Heart left ventricle (tissue), 13 donors: Measurements from ENCODE around the gene SFXN4.

ENCODE experiments used
- CTCF ChIP-seq, 12 donors: fragments of 200-600 bp; sonication (generic) in 4 of 12; IDR thresholded peaks; one replicate each; pipeline versions ENCODE4 v1.5.0 to v1.8.0; 2018 to 2022; ENCODE audit warnings: antibody characterized with exemption in 12 of 12, mild to moderate bottlenecking in 5 of 12
- POLR2A ChIP-seq, 2 donors: fragments of 450-650 bp; IDR thresholded peaks; one replicate each; pipeline ENCODE4 v1.6.1; 2017; ENCODE audit warnings: antibody characterized with exemption in 2 of 2, mild to moderate bottlenecking in 2 of 2, moderate library complexity in 2 of 2
- donor health status: ischemic (EF 13 %, LVEDD 7.1; RV severe dilation, severe dysfunction).
- donor health status: DM: no; HTN: yes; CAD: no.
- donor health status: DM: no; HTN: no; CAD: no.
- donor health status: ischemic (EF 25% LVEDD 6.9; RV normal size, moderate dysfunction).
- donor health status: ischemic (EF 25% LVEDD 5.7; RV mildly dilated, moderate dysfunction).
- donor health status: ischemic (EF 35%, LVEDD 5.7; RV mildly dilated, moderate dysfunction).
- donor health status: nonischemic (EF 11% LVEDD 7.7; RV severe dilation, severe dysfunction).
- donor health status: DM: yes; HTN: yes; CAD: no.
- donor health status: PGD.
- donor health status: ischemic (EF 29% LVEDD 5.4; RV normal size, mild dysfunction).
- donor health status: nonischemic (EF 23%, LVEDD 6.1; RV moderate dilation, normal function).

GRCh38 chr10:119101366-119102098, 64.0 kb downstream of the SFXN4 start:
- TF ChIP-seq CTCF (IDR thresholded peaks at IDR 0.05), result no peak
- no peak for TF ChIP-seq POLR2A (IDR thresholded peaks at IDR 0.05)
